ENCODE measurements around the gene C19orf44. TPM values are rescaled to one million over a fixed set of nuclear protein-coding genes. Genes with fewer than 3 reads are reported as not detected.
"Not testable (repeated sequence)": the region's sequence is repeated elsewhere in the genome, so short reads cannot be mapped to it uniquely, and the experiment has no call there.

Gene C19orf44
- total RNA-seq, 2 experiments from 2014 or later = 0.78 to 1.0 TPM

DNA sequence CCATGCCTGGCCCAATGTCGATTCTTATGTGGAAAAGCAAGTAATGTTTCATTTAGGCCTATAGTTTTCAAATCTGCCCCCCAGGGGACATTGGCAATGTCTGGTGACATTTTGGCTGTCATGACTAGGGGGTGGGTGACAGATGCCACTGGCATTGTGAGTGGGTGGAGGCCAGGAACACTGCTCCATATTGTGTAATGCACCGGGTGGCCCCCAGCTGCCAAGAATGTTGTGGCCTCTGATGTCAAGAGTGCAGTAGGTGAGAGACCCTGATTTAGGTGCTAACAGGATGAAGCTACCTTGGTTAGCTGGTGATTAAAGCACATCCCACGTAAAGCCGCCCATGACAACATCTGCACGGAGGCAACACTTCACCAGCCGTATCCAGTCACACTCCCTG, 10.8 kb downstream of the C19orf44 start:
- Mint-ChIP-seq H3K4me3 (no peak overlapping the region), H3K36me3 (ENCODE audit: low read depth) (peaks cover 8% of the 10 kb centered on the region), H3K9me3 (no peaks in the 10 kb centered on the region), H3K4me1 (ENCODE audit: low read depth) (no peaks in the 10 kb centered on the region), H3K27me3 (no peaks in the 10 kb centered on the region), H3K27ac (no peak overlapping the region)
- Histone ChIP-seq H3K27me3 (ENCODE audit: control insufficient read depth in 1 of 2, insufficient read depth in 2 of 2, low read length in 2 of 2) (no peaks in the 10 kb centered on the region), H3K36me3 (ENCODE audit: insufficient read depth, low read length) (peaks cover 12% of the 10 kb centered on the region), H3K27ac (ENCODE audit: low read depth in 1 of 2, low read length in 2 of 2) (no peak overlapping the region), H3K4me1 (ENCODE audit: insufficient read depth, low read length) (no peaks in the 10 kb centered on the region), H3K4me3 (ENCODE audit: low read length) (no peak overlapping the region), H3K9me3 (ENCODE audit: control insufficient read depth in 1 of 2, insufficient read depth in 1 of 2, low read length in 2 of 2) (no peaks in the 10 kb centered on the region)
- DNase-seq (no peak), ATAC-seq (ENCODE audit: poor library complexity) (no peak)
- ChIA-PET CTCF (no interaction called here), POLR2A (no interaction called here)
- TF ChIP-seq, protein P1, sequence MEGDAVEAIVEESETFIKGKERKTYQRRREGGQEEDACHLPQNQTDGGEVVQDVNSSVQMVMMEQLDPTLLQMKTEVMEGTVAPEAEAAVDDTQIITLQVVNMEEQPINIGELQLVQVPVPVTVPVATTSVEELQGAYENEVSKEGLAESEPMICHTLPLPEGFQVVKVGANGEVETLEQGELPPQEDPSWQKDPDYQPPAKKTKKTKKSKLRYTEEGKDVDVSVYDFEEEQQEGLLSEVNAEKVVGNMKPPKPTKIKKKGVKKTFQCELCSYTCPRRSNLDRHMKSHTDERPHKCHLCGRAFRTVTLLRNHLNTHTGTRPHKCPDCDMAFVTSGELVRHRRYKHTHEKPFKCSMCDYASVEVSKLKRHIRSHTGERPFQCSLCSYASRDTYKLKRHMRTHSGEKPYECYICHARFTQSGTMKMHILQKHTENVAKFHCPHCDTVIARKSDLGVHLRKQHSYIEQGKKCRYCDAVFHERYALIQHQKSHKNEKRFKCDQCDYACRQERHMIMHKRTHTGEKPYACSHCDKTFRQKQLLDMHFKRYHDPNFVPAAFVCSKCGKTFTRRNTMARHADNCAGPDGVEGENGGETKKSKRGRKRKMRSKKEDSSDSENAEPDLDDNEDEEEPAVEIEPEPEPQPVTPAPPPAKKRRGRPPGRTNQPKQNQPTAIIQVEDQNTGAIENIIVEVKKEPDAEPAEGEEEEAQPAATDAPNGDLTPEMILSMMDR (IDR thresholded peaks at IDR 0.05) = no peak
- intact Hi-C loops (cut with DNase I, micrococcal nuclease) = no loop called here

DNA sequence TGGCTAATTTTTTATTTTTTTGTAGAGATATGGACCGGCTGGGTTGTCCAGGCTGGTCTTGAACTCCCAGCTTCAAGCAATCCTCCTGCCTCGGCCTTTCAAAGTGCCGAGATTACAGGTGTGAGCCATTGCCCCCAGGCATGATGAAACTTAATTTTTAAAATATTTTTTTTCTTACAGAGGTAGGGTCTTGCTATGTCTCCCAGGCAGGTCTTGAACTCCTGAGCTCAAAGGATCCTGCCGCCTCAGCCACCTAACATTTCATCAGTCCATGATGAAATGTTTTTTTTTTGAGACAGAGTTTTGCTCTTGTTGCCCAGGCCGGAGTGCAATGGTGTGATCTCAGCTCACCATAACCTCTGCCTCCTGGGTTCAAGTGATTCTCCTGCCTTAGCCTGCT, 12.4 kb downstream of the C19orf44 start:
- H3K27ac Mint-ChIP-seq = no peak overlapping the region
- no peaks in the 10 kb centered on the region for H3K27me3 Mint-ChIP-seq
- intact Hi-C loops (cut with DNase I, micrococcal nuclease) = no loop called here
- ATAC-seq (ENCODE audit: poor library complexity) (no peak), DNase-seq (no peak)
- ChIA-PET POLR2A (no interaction called here), CTCF (no interaction called here)
- H3K4me3 ChIP-seq (ENCODE audit: low read length) = no peak overlapping the region
- peaks cover 8% of the 10 kb centered on the region for H3K36me3 Mint-ChIP-seq (ENCODE audit: low read depth)
- TF ChIP-seq, protein P1 (IDR thresholded peaks at IDR 0.05) = no peak
- no peak overlapping the region for H3K27ac ChIP-seq (ENCODE audit: low read depth in 1 of 2, low read length in 2 of 2)
- peaks cover 8% of the 10 kb centered on the region for H3K36me3 ChIP-seq (ENCODE audit: insufficient read depth, low read length)
- no peaks in the 10 kb centered on the region for H3K4me1 Mint-ChIP-seq (ENCODE audit: low read depth)
- no peaks in the 10 kb centered on the region for H3K9me3 Mint-ChIP-seq
- no peaks in the 10 kb centered on the region for H3K4me1 ChIP-seq (ENCODE audit: insufficient read depth, low read length)
- no peak overlapping the region for H3K4me3 Mint-ChIP-seq
- H3K9me3 ChIP-seq (ENCODE audit: control insufficient read depth in 1 of 2, insufficient read depth in 1 of 2, low read length in 2 of 2) = no peaks in the 10 kb centered on the region
- no peaks in the 10 kb centered on the region for H3K27me3 ChIP-seq (ENCODE audit: control insufficient read depth in 1 of 2, insufficient read depth in 2 of 2, low read length in 2 of 2)

DNA sequence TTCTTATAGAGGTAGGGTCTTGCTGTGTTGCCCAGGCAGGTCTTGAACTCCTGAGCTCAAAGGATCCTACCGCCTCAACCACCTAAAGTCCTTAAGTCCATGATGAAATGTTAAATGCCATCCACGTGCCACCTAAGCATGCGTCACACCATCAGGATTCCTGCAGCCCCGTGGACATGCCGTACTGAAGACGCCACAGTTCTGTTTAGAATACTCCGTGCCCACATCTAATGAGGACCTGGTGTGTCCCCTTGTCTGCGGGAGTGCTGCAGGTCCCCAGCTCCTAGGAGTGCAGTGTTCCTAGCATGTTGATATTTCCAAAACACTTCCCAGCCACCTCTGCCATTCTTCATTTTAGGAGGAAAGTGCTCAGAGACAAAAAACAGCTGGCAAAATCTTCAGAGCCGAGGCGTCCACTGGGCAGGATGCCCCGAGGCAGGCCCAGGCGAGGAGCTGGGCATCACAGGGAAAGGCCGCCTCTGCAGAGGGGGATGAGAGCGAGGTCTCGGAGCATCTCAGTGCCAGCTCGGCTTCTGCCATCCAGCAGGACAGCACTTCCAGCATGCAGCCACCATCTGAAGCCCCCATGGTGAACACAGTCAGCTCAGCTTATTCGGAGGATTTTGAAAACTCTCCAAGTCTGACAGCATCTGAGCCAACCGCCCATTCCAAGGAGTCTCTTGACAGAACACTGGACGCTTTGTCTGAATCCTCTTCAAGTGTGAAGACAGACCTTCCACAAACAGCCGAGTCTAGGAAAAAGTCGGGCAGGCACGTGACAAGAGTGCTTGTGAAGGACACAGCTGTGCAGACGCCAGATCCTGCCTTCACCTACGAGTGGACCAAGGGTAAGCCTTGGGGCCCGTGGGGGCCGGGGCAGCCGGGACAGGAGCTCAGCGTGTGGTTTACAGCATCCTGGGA, 13.2 kb downstream of the C19orf44 start:
- intact Hi-C loops (cut with DNase I, micrococcal nuclease) = no loop called here
- DNase-seq (no peak), ATAC-seq (ENCODE audit: poor library complexity) (no peak)
- Histone ChIP-seq H3K36me3 (ENCODE audit: insufficient read depth, low read length) (peaks cover 2% of the 10 kb centered on the region), H3K4me1 (ENCODE audit: insufficient read depth, low read length) (no peaks in the 10 kb centered on the region), H3K9me3 (ENCODE audit: control insufficient read depth in 1 of 2, insufficient read depth in 1 of 2, low read length in 2 of 2) (no peaks in the 10 kb centered on the region), H3K27me3 (ENCODE audit: control insufficient read depth in 1 of 2, insufficient read depth in 2 of 2, low read length in 2 of 2) (no peaks in the 10 kb centered on the region), H3K4me3 (ENCODE audit: low read length) (no peak overlapping the region), H3K27ac (ENCODE audit: low read depth in 1 of 2, low read length in 2 of 2) (no peak overlapping the region)
- H3K27ac Mint-ChIP-seq = no peak overlapping the region
- no peaks in the 10 kb centered on the region for H3K9me3 Mint-ChIP-seq
- ChIA-PET CTCF (no interaction called here), POLR2A (no interaction called here)
- TF ChIP-seq, protein P1 (IDR thresholded peaks at IDR 0.05) = no peak
- H3K4me3 Mint-ChIP-seq = no peak overlapping the region
- no peaks in the 10 kb centered on the region for H3K27me3 Mint-ChIP-seq
- H3K4me1 Mint-ChIP-seq (ENCODE audit: low read depth) = no peaks in the 10 kb centered on the region
- peaks cover 7% of the 10 kb centered on the region for H3K36me3 Mint-ChIP-seq (ENCODE audit: low read depth)

DNA sequence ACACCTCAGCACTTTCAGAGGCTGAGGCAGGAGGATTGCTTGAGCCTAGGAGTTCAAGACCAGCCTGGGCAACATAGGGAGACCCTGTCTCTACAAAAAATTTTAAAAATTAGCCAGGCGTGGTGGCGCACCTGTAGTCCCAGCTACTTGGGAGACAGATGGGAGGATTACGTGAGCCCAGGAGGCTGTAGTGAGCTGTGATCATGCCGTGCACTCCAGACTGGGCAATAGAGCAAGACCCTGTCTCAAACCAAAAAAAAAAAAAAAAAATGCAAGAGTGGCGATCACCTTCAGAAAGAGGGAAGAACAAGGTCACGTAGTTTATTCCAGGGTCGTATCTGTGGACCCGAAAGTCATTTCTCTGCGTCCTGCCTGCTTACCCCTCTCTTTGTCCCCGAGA, 16.4 kb downstream of the C19orf44 start:
- H3K36me3 ChIP-seq (ENCODE audit: insufficient read depth, low read length); H3K4me3 ChIP-seq (ENCODE audit: low read length); H3K4me1 Mint-ChIP-seq (ENCODE audit: low read depth); H3K27ac Mint-ChIP-seq; H3K27me3 Mint-ChIP-seq; DNase-seq; H3K4me3 Mint-ChIP-seq; H3K27me3 ChIP-seq (ENCODE audit: control insufficient read depth in 1 of 2, insufficient read depth in 2 of 2, low read length in 2 of 2); H3K9me3 ChIP-seq (ENCODE audit: control insufficient read depth in 1 of 2, insufficient read depth in 1 of 2, low read length in 2 of 2); CTCF ChIA-PET; ATAC-seq (ENCODE audit: poor library complexity); POLR2A ChIA-PET; intact Hi-C loops (cut with DNase I, micrococcal nuclease); H3K27ac ChIP-seq (ENCODE audit: low read depth in 1 of 2, low read length in 2 of 2); H3K9me3 Mint-ChIP-seq: not testable (repeated sequence)
- peaks cover 10% of the 10 kb centered on the region for H3K36me3 Mint-ChIP-seq (ENCODE audit: low read depth)
- H3K4me1 ChIP-seq (ENCODE audit: insufficient read depth, low read length) = peaks cover 10% of the 10 kb centered on the region
